HFFc6 (cell line): Measurements from ENCODE around the gene NABP2. TPM values are rescaled to one million over a fixed set of nuclear protein-coding genes. Genes with fewer than 3 reads are reported as not detected.
"Not testable (repeated sequence)": the region's sequence is repeated elsewhere in the genome, so short reads cannot be mapped to it uniquely, and the experiment has no call there.

Experiments
- DNase-seq: peaks from one replicate; pipeline ENCODE4 v3.0.0-alpha.2; 2018
- H3K27ac Mint-ChIP-seq: 2 replicates; pipeline ENCODE4 v1.8.0; 2020; ENCODE audit warnings: mild to moderate bottlenecking, mixed read lengths
- H3K27me3 Mint-ChIP-seq: 2 replicates; pipeline ENCODE4 v1.8.0; 2021; ENCODE audit warnings: mild to moderate bottlenecking, moderate library complexity, mixed read lengths; ENCODE audit not compliant: insufficient read depth
- H3K36me3 Mint-ChIP-seq: 2 replicates; pipeline ENCODE4 v1.8.0; 2021; ENCODE audit warnings: low read depth, mixed read lengths
- H3K4me1 Mint-ChIP-seq: 2 replicates; pipeline ENCODE4 v1.8.0; 2020; ENCODE audit warnings: low read depth, mixed read lengths
- H3K4me3 Mint-ChIP-seq: 2 replicates; pipeline ENCODE4 v1.8.0; 2020; ENCODE audit warnings: mild to moderate bottlenecking, moderate library complexity, mixed read lengths
- H3K9me3 Mint-ChIP-seq: 2 replicates; pipeline ENCODE4 v1.8.0; 2020; ENCODE audit warnings: mild to moderate bottlenecking, mixed read lengths
- CTCF ChIP-seq: fragments of 200-600 bp; sonication (generic); IDR thresholded peaks from 2 replicates; pipeline ENCODE4 v1.5.0; 2021; ENCODE audit warnings: antibody characterized with exemption, mild to moderate bottlenecking
- total RNA-seq, 6 experiments: library from RNA; stranded (reverse); fragmentation: NEBNext Ultra II Directional; extraction: Animal tissue kit (Norgen Biotek cat#: 25700); gene quantifications; 2 replicates in 1 of 6; 3 replicates in 5 of 6; pipeline ENCODE4 v1.2.3, GENCODE V29; 2021

Gene NABP2
- total RNA-seq, 6 experiments from 2014 or later, result 46.8 to 53.6 (median 49.4) TPM

DNA sequence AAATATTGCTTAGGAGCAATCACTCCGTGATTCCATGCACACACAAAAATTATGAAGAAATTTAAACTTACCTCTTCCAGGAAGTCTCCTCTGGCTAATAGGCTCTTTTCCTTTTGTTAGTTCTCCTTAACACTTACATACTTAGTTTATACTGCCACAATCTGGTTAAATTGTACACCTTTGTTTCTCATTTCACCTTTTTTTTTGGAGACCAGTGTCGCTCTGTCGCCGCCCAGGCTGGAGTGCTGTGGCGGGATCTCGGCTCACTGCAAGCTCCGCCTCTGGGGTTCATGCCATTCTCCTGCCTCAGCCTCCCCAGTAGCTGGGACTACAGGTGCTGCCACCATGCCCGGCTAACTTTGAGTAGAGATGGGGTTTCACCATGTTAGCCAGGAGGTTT is 36.2 kb downstream of the NABP2 start:
- no peaks in the 10 kb centered on the region for H3K9me3 Mint-ChIP-seq
- no peak overlapping the region for H3K4me3 Mint-ChIP-seq
- H3K4me1 Mint-ChIP-seq, result peaks cover 48% of the 10 kb centered on the region
- peak overlapping the region; percentile 89; the same call in 1 of the 2 replicates for H3K27ac Mint-ChIP-seq
- no peak for TF ChIP-seq CTCF
- H3K36me3 Mint-ChIP-seq, result peaks cover 25% of the 10 kb centered on the region
- H3K27me3 Mint-ChIP-seq, result peaks cover 2% of the 10 kb centered on the region; the same call in 1 of the 2 replicates
- DNase-seq, result no peak

- Mint-ChIP-seq H3K36me3 (peaks cover 24% of the 10 kb centered on the region), H3K9me3 (no peaks in the 10 kb centered on the region), H3K27me3 (peaks cover 2% of the 10 kb centered on the region; the same call in 1 of the 2 replicates), H3K4me1 (peaks cover 51% of the 10 kb centered on the region), H3K27ac (peak overlapping the region; percentile 89), H3K4me3 (no peak overlapping the region)
- no peak for DNase-seq
- no peak for TF ChIP-seq CTCF
These were observed 36.8 kb downstream of the NABP2 start for GRCh38 chr12:56260921-56261320.

DNA sequence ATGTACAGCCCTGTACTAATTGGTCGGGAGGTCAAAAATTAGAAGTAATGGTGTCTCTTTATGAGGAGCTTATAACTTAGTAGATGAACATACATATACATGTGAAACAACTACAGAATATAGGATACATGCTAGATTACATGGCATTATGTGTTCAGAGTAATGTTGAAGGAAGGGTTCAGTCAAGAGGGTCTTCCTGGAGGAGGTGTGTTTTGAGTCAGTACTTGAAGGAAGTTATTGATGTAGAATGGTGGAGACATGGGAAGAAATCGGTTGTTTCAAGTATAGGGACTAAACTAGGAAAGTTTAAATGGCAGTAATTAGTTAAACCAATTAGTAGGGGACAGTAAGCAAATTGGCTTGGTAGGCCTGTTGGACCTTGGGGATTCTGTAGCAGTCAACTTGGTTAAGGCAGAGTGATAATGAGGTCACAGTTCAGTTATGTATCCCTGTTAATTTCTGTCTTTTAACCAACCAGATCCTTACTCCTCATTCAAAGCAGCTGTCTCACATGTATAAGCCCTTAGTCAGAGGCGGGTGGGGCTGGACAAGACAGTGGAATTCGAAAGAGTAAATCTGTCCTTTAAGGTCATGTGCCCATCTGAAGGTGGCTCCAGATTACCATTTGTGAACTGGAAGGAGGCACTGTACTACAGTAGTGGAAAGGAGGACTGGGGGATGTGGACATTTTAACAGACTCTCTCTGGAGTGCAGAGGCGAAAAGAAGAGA is 37.5 kb downstream of the NABP2 start:
- peaks cover 17% of the 10 kb centered on the region for H3K36me3 Mint-ChIP-seq
- H3K4me3 Mint-ChIP-seq, result peak overlapping the region; percentile 58
- H3K4me1 Mint-ChIP-seq, result peaks cover 49% of the 10 kb centered on the region
- peak overlapping the region; percentile 89 for H3K27ac Mint-ChIP-seq
- peaks cover 2% of the 10 kb centered on the region; the same call in 1 of the 2 replicates for H3K27me3 Mint-ChIP-seq
- no peaks in the 10 kb centered on the region for H3K9me3 Mint-ChIP-seq
- TF ChIP-seq CTCF, result no peak
- peak; percentile 84 for DNase-seq

- H3K9me3 Mint-ChIP-seq, H3K4me3 Mint-ChIP-seq, H3K27me3 Mint-ChIP-seq, H3K36me3 Mint-ChIP-seq, DNase-seq, H3K27ac Mint-ChIP-seq: not testable (repeated sequence)
- peak; percentile 47 for TF ChIP-seq CTCF
- H3K4me1 Mint-ChIP-seq, result peaks cover 51% of the 10 kb centered on the region
These were observed 38.8 kb downstream of the NABP2 start for GRCh38 chr12:56262955-56263354.

- H3K4me3 Mint-ChIP-seq, result peak overlapping the region; percentile 97
- H3K4me1 Mint-ChIP-seq, result peaks cover 35% of the 10 kb centered on the region
- not testable (repeated sequence) for H3K36me3 Mint-ChIP-seq, DNase-seq, H3K9me3 Mint-ChIP-seq, H3K27me3 Mint-ChIP-seq
- H3K27ac Mint-ChIP-seq, result peak overlapping the region; percentile 95
These were observed 42.0 kb downstream of the NABP2 start for GRCh38 chr12:56266068-56266692.
